ENCODE results near the gene SCN10A.
A peak's percentile ranks its signal among the peaks of the same experiment; 100 is the strongest.

Gene SCN10A

DNA sequence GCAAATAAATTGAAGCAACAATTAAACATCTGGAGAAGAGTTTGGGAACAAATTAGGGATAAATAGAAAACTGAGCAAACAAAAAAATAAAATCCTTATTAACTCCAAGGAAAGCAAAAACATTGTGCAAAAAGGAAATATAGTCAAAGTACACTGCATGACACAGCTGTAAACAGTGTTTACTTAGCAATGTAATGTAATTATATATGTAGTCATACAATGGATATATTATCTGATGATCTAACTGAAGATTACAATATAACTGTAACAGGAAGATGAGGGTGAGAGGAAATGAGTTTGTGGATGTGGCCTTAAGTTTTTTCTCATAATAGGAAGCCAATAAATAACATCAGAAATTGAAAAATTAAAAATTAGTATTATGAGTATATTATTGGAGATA is 42.5 kb downstream of the SCN10A start:
- DNase-seq (ENCODE audit: low spot score): no peak

DNA sequence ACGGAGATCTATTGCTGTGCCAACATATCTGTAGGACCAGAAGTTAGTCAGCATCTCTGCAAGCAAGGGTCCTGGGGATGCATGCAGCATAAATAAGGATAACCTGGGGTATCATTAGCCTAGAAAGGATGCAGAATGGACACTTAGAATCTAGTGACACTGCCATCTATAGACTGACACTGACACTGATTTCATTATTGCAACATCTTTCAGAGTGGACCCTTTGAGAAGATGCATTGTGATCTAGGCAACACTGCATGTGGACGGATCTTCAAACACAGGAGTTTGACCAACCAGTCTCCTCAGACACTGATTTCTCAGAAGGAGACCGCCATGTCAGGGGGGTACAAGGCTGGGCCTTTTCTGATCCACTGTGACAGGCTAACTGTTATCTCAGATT is 52.4 kb downstream of the SCN10A start:
- DNase-seq (ENCODE audit: low spot score): no peak

- DNase-seq (ENCODE audit: low spot score): no peak
Observed at GRCh38 chr3:38758557-38758956, 57.5 kb downstream of the SCN10A start.

DNA sequence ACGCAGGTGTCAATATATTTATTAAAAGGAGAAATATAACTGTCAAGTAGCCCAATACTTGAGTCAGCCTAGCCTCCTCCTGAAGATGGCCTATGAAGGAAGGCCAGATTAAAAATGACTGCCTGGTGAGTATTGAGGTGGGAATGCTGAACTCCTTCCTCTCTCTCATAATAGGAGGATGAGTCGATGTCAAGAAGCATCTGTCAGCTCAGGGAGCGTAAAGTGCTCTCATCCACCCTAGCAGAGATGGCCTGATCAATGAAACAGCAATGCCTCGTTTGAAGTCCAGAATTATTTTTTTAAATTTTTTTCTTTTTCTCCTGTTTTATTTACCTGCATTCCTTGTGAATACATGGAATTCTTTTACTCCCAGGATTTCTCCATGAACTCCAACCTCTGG is 58.3 kb downstream of the SCN10A start:
- no peak for DNase-seq (ENCODE audit: low spot score)

GRCh38 chr3:38756892-38757291 is 59.1 kb downstream of the SCN10A start:
- DNase-seq (ENCODE audit: low spot score): no peak

GRCh38 chr3:38755130-38755529 is 60.9 kb downstream of the SCN10A start:
- no peak for DNase-seq (ENCODE audit: low spot score)

GRCh38 chr3:38746641-38747040 is 69.4 kb downstream of the SCN10A start:
- no peak for DNase-seq (ENCODE audit: low spot score)

GRCh38 chr3:38743043-38743442 is 73.0 kb downstream of the SCN10A start:
- no peak for DNase-seq (ENCODE audit: low spot score)

- DNase-seq (ENCODE audit: low spot score): no peak
Observed at GRCh38 chr3:38742550-38742949, 73.5 kb downstream of the SCN10A start.

GRCh38 chr3:38740537-38740936 is 75.5 kb downstream of the SCN10A start:
- DNase-seq (ENCODE audit: low spot score): no peak

- DNase-seq (ENCODE audit: low spot score): no peak
Observed at GRCh38 chr3:38739931-38740330, 76.1 kb downstream of the SCN10A start.

GRCh38 chr3:38739396-38739689 is 76.7 kb downstream of the SCN10A start:
- DNase-seq (ENCODE audit: low spot score): no peak

GRCh38 chr3:38738630-38739395 is 77.2 kb downstream of the SCN10A start:
- peak; percentile 67 for DNase-seq (ENCODE audit: low spot score)

- DNase-seq (ENCODE audit: low spot score): no peak
Observed at GRCh38 chr3:38731522-38731921, 84.5 kb downstream of the SCN10A start.

GRCh38 chr3:38730281-38730680 is 85.7 kb downstream of the SCN10A start:
- no peak for DNase-seq (ENCODE audit: low spot score)

DNA sequence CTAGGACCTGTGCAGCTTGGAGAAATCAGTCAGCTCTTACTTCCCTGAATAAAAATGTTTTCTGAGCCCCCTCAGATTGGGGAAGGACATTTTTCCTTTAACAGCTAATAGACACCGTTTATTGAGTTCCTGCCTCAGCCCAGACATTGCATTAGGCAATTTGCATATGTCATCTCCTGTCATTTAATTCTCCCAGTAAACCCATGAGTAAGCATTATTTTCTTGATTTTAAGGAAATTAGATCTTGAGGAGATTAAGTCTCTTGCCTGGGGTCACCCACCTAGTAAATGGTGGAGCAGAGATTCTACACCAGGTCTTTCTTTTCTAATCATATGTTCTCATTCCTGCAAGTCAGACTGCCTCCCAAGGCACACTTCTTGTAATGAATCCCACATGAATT is 88.0 kb downstream of the SCN10A start:
- no peak for DNase-seq (ENCODE audit: low spot score)

- no peak for DNase-seq (ENCODE audit: low spot score)
Observed at GRCh38 chr3:38726751-38727150, 89.3 kb downstream of the SCN10A start.

DNA sequence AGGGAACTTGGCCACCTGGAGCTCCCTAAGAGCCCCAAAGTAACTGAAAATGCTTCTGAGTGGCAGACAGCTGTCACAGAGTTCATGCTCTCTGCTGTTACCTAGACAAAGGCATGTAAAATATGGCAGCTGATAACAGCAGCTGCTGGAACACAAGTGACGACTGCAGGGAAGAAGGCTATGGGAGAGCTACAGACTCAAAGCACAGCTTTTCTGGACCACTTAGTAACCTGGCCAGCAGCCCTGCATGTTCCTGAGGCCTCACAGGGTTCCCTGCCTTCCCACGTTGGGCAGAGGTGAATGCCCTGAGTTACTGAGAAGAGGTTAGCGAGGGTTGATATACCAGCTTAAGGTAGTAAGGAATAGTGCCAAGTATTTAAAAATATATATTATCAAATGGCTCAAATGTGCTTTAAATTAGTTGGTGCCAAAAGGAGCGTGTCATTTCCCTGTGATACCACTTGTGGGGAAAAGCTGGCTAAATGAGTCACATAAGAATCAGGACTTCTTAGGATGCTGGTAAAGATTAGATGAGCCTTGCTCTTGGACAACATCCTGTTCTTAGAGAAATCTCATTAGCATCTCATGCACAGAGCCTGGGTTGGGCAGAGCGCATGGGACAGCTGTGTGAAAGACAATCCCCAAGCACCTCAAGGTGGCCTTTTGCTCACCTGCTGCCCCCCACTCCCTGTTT is 90.1 kb downstream of the SCN10A start:
- DNase-seq (ENCODE audit: low spot score): no peak

GRCh38 chr3:38724392-38724736 is 91.7 kb downstream of the SCN10A start:
- no peak for DNase-seq (ENCODE audit: low spot score)

- DNase-seq (ENCODE audit: low spot score): no peak
Observed at GRCh38 chr3:38723569-38724391, 92.2 kb downstream of the SCN10A start.

DNA sequence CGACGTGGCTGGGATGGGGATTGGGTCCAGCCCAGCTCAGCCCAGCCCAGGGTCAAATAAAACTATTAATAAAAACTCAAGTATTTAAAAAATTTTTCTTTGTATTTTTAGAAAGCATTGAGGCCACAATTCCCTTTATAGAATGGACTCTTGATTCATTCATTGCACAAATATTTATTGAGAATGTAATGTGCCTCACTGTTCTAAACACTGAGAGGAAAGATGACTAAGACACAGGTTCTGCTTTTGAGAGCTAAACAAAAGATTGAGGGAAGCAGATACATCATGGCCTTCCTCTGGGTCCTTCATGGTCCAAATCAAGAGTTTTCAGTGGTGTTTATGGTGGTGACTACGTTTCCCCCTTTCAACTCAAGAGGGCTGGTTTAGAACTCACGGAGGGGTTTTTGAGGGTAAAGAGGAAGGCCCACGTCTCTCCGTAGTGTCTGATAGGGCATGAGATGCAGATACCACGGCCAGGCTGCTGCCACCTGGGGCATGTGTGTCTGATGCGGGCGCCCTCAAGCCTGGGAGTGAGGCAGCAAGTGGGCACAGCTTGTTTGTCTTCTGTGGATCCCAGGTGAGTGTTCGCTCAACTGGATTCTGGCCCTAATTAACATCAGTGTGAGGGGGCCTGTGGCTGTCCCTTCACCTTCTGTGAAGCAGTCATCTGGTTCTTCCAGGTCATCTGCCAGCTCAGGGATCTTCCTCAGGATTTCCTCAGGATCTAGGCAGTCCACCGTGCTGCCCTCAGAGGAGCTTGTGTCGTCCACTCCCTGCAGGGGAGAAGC is 93.0 kb downstream of the SCN10A start:
- DNase-seq (ENCODE audit: low spot score): no peak

DNA sequence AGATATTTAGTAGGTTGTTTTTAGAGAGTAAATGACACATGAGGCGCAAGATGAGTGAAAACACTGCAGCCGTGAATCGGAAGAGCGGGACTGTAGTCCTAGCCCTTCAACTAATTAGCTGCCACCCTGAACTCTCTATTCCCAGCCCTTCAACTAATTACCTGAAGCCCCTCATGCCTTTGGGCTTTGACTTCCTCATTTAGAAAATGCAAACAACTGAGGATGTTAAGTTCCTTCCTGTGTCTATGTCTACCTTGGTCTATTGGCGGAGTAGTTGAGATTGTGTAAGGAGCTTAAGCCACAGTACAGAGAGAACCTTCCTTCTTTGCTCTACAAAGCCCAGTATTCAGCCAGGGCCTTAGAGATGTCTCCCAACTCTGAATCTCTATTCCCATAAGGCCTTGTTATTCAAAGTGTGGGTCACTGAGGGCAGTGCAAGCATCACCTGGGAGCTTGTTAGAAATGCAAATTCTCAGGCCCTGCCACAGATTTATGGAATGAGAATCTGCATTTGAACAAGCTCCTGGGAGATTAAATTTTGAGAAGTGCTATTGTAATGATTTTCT is 94.7 kb downstream of the SCN10A start:
- no peak for DNase-seq (ENCODE audit: low spot score)

Data from NAMALWA (cell line).